ENCODE data around the gene DENND1A.

DNA sequence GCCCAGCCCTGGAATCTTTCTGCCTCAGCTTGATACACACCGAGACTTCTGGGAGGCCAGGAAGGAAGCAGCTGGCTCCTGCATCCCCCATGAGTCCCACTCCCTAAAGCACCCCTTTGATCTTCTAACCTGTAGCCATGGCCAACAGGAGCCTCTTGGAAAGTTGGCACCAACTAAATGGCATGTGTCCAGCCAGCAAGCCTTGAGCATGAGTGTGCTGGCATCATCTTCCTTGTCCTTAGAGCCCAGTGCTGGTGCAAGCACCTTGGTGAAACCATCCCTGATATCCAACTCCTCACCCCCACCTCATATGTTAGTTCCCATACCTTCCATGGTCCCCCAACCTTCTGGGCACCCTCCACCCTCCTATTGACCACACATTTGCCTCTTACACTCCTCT is 443.5 kb downstream of the DENND1A start:
- TF ChIP-seq, protein P1, sequence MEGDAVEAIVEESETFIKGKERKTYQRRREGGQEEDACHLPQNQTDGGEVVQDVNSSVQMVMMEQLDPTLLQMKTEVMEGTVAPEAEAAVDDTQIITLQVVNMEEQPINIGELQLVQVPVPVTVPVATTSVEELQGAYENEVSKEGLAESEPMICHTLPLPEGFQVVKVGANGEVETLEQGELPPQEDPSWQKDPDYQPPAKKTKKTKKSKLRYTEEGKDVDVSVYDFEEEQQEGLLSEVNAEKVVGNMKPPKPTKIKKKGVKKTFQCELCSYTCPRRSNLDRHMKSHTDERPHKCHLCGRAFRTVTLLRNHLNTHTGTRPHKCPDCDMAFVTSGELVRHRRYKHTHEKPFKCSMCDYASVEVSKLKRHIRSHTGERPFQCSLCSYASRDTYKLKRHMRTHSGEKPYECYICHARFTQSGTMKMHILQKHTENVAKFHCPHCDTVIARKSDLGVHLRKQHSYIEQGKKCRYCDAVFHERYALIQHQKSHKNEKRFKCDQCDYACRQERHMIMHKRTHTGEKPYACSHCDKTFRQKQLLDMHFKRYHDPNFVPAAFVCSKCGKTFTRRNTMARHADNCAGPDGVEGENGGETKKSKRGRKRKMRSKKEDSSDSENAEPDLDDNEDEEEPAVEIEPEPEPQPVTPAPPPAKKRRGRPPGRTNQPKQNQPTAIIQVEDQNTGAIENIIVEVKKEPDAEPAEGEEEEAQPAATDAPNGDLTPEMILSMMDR (IDR thresholded peaks at IDR 0.05), result no peak
- TF ChIP-seq POLR2AphosphoS5 (IDR thresholded peaks at IDR 0.05; ENCODE audit: low read depth, low read length), result no peak
- TF ChIP-seq, protein P2, sequence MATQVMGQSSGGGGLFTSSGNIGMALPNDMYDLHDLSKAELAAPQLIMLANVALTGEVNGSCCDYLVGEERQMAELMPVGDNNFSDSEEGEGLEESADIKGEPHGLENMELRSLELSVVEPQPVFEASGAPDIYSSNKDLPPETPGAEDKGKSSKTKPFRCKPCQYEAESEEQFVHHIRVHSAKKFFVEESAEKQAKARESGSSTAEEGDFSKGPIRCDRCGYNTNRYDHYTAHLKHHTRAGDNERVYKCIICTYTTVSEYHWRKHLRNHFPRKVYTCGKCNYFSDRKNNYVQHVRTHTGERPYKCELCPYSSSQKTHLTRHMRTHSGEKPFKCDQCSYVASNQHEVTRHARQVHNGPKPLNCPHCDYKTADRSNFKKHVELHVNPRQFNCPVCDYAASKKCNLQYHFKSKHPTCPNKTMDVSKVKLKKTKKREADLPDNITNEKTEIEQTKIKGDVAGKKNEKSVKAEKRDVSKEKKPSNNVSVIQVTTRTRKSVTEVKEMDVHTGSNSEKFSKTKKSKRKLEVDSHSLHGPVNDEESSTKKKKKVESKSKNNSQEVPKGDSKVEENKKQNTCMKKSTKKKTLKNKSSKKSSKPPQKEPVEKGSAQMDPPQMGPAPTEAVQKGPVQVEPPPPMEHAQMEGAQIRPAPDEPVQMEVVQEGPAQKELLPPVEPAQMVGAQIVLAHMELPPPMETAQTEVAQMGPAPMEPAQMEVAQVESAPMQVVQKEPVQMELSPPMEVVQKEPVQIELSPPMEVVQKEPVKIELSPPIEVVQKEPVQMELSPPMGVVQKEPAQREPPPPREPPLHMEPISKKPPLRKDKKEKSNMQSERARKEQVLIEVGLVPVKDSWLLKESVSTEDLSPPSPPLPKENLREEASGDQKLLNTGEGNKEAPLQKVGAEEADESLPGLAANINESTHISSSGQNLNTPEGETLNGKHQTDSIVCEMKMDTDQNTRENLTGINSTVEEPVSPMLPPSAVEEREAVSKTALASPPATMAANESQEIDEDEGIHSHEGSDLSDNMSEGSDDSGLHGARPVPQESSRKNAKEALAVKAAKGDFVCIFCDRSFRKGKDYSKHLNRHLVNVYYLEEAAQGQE (IDR thresholded peaks at IDR 0.05; ENCODE audit: insufficient read depth in 1 of 2, low read depth in 2 of 2, low read length in 1 of 2), result no peak
- TF ChIP-seq SIN3A (IDR thresholded peaks at IDR 0.05; ENCODE audit: borderline replicate concordance, insufficient read depth, low read depth, low read length), result no peak
